Neural crest cell (in vitro differentiated cells): ENCODE data around the gene MYO9A. TPM values are rescaled to one million over a fixed set of nuclear protein-coding genes. Genes with fewer than 3 reads are reported as not detected.

Experiments used
- DNase-seq: peaks from one replicate; pipeline ENCODE4 v3.0.0; 2021; ENCODE audit warnings: low read depth, mixed read lengths, low spot score
- H3K27ac Mint-ChIP-seq: one replicate; pipeline ENCODE4 v1.8.0; 2021; ENCODE audit warnings: mild to moderate bottlenecking, mixed read lengths; ENCODE audit not compliant: unreplicated experiment
- H3K27me3 Mint-ChIP-seq: 2 replicates; pipeline ENCODE4 v1.8.0; 2021; ENCODE audit warnings: low read depth, mild to moderate bottlenecking, mixed read lengths
- H3K36me3 Mint-ChIP-seq: 2 replicates; pipeline ENCODE4 v1.8.0; 2021; ENCODE audit warnings: low read depth, mild to moderate bottlenecking, mixed read lengths
- H3K4me1 Mint-ChIP-seq: 2 replicates; pipeline ENCODE4 v1.8.0; 2021; ENCODE audit warnings: mixed read lengths
- H3K4me3 Mint-ChIP-seq: one replicate; pipeline ENCODE4 v1.8.0; 2021; ENCODE audit warnings: mild to moderate bottlenecking, mixed read lengths
- H3K9me3 Mint-ChIP-seq: 2 replicates; pipeline ENCODE4 v1.8.0; 2021; ENCODE audit warnings: mixed read lengths
- total RNA-seq: library from RNA; stranded (reverse); gene quantifications from 2 replicates; pipeline ENCODE4 v1.2.1, GENCODE V29; 2021
- TF ChIP-seq, protein P1 (sequence below): fragments of 200-600 bp; sonication (generic); conservative IDR thresholded peaks from 2 replicates; pipeline ENCODE4 v1.5.0; 2021; ENCODE audit warnings: antibody characterized with exemption, mild to moderate bottlenecking

The MYO9A gene
- total RNA-seq, 1 donor from 2014 or later, result 31.3 TPM

DNA sequence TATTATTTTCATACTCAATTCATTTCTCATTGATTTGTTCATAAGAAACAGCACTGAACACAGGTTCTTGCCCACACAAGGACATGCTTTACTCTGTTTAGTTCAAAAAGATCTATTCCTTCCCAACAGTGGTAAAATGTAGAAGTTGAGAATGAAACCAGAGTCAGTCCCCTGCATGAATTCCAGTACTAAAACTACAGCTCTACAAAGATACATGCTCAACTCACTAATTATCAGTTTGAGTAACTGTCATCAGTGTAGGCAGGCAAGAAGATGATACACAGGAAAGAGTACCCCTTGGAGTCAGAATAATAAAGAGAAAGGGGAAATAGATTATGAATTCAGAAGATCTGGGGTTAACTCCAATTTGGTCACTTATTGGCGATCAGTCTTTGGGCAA lies 264.4 kb downstream of the MYO9A start:
- Mint-ChIP-seq H3K27me3 (no peaks in the 10 kb centered on the region), H3K4me3 (no peak overlapping the region), H3K9me3 (no peaks in the 10 kb centered on the region), H3K27ac (no peak overlapping the region), H3K4me1 (no peaks in the 10 kb centered on the region), H3K36me3 (peaks cover 7% of the 10 kb centered on the region)
- TF ChIP-seq, protein P1, sequence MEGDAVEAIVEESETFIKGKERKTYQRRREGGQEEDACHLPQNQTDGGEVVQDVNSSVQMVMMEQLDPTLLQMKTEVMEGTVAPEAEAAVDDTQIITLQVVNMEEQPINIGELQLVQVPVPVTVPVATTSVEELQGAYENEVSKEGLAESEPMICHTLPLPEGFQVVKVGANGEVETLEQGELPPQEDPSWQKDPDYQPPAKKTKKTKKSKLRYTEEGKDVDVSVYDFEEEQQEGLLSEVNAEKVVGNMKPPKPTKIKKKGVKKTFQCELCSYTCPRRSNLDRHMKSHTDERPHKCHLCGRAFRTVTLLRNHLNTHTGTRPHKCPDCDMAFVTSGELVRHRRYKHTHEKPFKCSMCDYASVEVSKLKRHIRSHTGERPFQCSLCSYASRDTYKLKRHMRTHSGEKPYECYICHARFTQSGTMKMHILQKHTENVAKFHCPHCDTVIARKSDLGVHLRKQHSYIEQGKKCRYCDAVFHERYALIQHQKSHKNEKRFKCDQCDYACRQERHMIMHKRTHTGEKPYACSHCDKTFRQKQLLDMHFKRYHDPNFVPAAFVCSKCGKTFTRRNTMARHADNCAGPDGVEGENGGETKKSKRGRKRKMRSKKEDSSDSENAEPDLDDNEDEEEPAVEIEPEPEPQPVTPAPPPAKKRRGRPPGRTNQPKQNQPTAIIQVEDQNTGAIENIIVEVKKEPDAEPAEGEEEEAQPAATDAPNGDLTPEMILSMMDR, result no peak
- DNase-seq, result no peak

- TF ChIP-seq, protein P1, result no peak
- Mint-ChIP-seq H3K4me1 (no peaks in the 10 kb centered on the region), H3K27me3 (no peaks in the 10 kb centered on the region), H3K9me3 (no peaks in the 10 kb centered on the region), H3K36me3 (peaks cover 22% of the 10 kb centered on the region), H3K4me3 (no peak overlapping the region), H3K27ac (no peak overlapping the region)
- DNase-seq, result no peak
Observed at GRCh38 chr15:71844916-71845315, 273.0 kb downstream of the MYO9A start.

DNA sequence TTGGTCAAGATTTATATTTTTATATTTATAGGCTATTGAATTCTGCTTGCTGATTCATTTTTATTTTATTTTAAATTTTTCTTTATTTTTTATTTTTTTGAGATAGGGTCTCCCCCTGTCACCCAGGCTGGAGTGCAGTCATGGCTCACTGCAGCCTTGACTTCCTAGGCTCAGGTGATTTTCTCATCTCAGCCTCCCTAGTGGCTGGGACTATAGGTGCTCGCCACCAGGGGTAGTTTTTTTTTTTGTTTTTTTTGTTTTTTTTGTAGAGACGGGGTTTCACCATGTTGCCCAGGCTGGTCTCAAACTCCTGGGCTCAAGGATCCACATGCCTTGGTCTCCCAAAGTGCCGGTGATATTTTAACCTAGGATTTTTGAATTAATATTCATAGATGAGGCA lies 276.4 kb downstream of the MYO9A start:
- Mint-ChIP-seq H3K36me3 (peaks cover 6% of the 10 kb centered on the region), H3K4me1 (no peaks in the 10 kb centered on the region), H3K27me3 (no peaks in the 10 kb centered on the region), H3K27ac (no peak overlapping the region), H3K9me3 (no peaks in the 10 kb centered on the region), H3K4me3 (no peak overlapping the region)
- TF ChIP-seq, protein P1, result no peak
- DNase-seq, result no peak

- H3K4me3 Mint-ChIP-seq, result no peak overlapping the region
- TF ChIP-seq, protein P1, result no peak
Observed at GRCh38 chr15:71830981-71831380, 287.0 kb downstream of the MYO9A start.

GRCh38 chr15:71826196-71826595 lies 291.8 kb downstream of the MYO9A start:
- Mint-ChIP-seq H3K36me3 (peaks cover 38% of the 10 kb centered on the region), H3K27me3 (no peaks in the 10 kb centered on the region), H3K27ac (no peak overlapping the region), H3K9me3 (peaks cover 8% of the 10 kb centered on the region), H3K4me3 (no peak overlapping the region), H3K4me1 (no peaks in the 10 kb centered on the region)
- DNase-seq, result no peak
- TF ChIP-seq, protein P1, result no peak

More at GRCh38 chr15:71830981-71831380, 287.0 kb downstream of the MYO9A start:
- no peaks in the 10 kb centered on the region for H3K27me3 Mint-ChIP-seq
- no peaks in the 10 kb centered on the region for H3K9me3 Mint-ChIP-seq
- DNase-seq, result no peak
- no peaks in the 10 kb centered on the region for H3K4me1 Mint-ChIP-seq
- peaks cover 16% of the 10 kb centered on the region for H3K36me3 Mint-ChIP-seq
- no peak overlapping the region for H3K27ac Mint-ChIP-seq
